HFFc6 (cell line): ENCODE measurements around the gene PLCB2. TPM values are rescaled to one million over a fixed set of nuclear protein-coding genes. Genes with fewer than 3 reads are reported as not detected.

Experiments used
- DNase-seq: peaks from one replicate; pipeline ENCODE4 v3.0.0-alpha.2; 2018
- H3K27ac Mint-ChIP-seq: 2 replicates; pipeline ENCODE4 v1.8.0; 2020; ENCODE audit warnings: mild to moderate bottlenecking, mixed read lengths
- H3K27me3 Mint-ChIP-seq: 2 replicates; pipeline ENCODE4 v1.8.0; 2021; ENCODE audit warnings: mild to moderate bottlenecking, moderate library complexity, mixed read lengths; ENCODE audit not compliant: insufficient read depth
- H3K36me3 Mint-ChIP-seq: 2 replicates; pipeline ENCODE4 v1.8.0; 2021; ENCODE audit warnings: low read depth, mixed read lengths
- H3K4me1 Mint-ChIP-seq: 2 replicates; pipeline ENCODE4 v1.8.0; 2020; ENCODE audit warnings: low read depth, mixed read lengths
- H3K4me3 Mint-ChIP-seq: 2 replicates; pipeline ENCODE4 v1.8.0; 2020; ENCODE audit warnings: mild to moderate bottlenecking, moderate library complexity, mixed read lengths
- H3K9me3 Mint-ChIP-seq: 2 replicates; pipeline ENCODE4 v1.8.0; 2020; ENCODE audit warnings: mild to moderate bottlenecking, mixed read lengths
- total RNA-seq, 6 experiments: library from RNA; stranded (reverse); fragmentation: NEBNext Ultra II Directional; extraction: Animal tissue kit (Norgen Biotek cat#: 25700); gene quantifications; 2 replicates in 1 of 6; 3 replicates in 5 of 6; pipeline ENCODE4 v1.2.3, GENCODE V29; 2021
- TF ChIP-seq, protein P1 (sequence below): fragments of 200-600 bp; sonication (generic); IDR thresholded peaks from 2 replicates; pipeline ENCODE4 v1.5.0; 2021; ENCODE audit warnings: antibody characterized with exemption, mild to moderate bottlenecking

PLCB2 gene
- total RNA-seq, 6 experiments from 2014 or later: 0.12 to 1.0 (median 0.48) TPM

DNA sequence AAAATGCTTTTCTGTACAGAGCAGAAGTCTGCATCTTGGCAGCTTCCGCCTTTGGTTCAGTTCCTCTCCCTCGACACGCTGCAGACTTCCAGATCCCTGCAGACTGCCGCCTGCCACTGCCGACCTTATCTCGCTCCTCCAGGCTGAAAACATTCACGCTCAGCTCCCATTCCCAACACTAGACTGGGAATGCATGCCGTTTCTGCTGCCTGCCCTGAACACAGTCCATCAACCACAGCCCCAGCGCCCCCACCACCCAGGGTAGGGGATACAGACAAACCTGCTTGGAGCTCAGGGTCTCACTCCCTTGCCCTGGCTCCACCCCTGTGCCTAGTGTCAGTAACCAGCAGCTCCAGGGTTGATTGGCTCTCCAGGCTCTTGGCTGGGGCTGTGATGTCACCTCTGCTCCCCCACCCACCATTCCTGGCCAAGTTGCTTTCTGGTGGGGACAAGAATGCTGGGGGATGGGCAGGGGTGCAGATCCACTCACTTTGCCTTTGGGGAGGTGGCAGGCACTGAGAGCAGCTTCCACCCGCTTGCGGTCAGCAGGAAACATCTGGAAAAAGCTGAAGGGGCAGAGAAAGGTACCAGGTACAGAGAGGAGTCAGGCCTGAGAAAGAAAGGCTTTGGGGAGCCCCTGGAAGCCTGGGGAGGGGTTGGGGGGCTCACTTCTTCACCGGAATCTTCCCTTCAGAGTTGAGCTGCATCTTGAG, 6.1 kb downstream of the PLCB2 start:
- H3K27ac Mint-ChIP-seq: no peak overlapping the region
- no peak overlapping the region for H3K4me3 Mint-ChIP-seq
- H3K9me3 Mint-ChIP-seq: peaks cover 20% of the 10 kb centered on the region
- H3K27me3 Mint-ChIP-seq: peaks cover 60% of the 10 kb centered on the region
- no peaks in the 10 kb centered on the region for H3K4me1 Mint-ChIP-seq
- no peak for DNase-seq
- peaks cover 8% of the 10 kb centered on the region for H3K36me3 Mint-ChIP-seq
- TF ChIP-seq, protein P1, sequence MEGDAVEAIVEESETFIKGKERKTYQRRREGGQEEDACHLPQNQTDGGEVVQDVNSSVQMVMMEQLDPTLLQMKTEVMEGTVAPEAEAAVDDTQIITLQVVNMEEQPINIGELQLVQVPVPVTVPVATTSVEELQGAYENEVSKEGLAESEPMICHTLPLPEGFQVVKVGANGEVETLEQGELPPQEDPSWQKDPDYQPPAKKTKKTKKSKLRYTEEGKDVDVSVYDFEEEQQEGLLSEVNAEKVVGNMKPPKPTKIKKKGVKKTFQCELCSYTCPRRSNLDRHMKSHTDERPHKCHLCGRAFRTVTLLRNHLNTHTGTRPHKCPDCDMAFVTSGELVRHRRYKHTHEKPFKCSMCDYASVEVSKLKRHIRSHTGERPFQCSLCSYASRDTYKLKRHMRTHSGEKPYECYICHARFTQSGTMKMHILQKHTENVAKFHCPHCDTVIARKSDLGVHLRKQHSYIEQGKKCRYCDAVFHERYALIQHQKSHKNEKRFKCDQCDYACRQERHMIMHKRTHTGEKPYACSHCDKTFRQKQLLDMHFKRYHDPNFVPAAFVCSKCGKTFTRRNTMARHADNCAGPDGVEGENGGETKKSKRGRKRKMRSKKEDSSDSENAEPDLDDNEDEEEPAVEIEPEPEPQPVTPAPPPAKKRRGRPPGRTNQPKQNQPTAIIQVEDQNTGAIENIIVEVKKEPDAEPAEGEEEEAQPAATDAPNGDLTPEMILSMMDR: no peak

DNA sequence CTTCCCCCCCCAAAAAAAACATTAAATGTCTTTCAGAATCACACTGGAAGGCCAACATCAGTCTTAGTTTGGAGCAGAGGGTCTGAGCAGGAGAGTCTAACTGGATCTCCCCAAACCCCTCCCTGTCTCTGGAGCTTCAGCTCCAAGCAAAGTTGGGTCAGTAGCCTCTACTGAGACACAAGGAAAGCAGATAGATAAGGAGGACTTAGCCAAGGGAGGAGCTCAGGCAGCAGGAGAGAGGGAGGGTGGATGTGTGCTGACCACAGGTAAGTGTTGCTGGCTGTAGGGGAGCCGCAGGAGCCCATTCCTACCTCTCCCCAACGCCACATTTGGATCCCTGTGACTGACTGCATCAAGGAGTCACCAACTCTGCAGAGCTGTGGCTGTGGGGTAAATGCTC, 7.0 kb downstream of the PLCB2 start:
- TF ChIP-seq, protein P1: no peak
- Mint-ChIP-seq H3K27ac (no peak overlapping the region), H3K4me3 (no peak overlapping the region), H3K9me3 (peaks cover 20% of the 10 kb centered on the region), H3K27me3 (peaks cover 60% of the 10 kb centered on the region), H3K4me1 (no peaks in the 10 kb centered on the region), H3K36me3 (peaks cover 8% of the 10 kb centered on the region)
- DNase-seq: no peak

DNA sequence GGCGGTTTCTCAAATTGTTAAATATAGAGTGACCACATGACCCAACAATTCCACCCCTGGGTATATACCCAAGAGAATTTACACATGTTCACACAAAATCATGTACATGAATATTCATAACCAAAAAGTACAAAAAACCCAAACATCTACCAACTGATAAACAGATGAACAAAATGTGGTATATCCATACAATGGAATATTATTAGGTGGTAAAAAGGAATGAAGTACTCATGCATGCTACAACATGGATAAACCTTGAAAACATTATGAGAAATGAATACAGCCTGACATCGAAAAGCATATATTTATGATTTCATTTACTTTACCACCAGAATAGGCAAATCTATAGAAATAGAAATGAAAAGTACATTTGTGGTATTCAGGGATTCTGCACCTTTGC, 7.4 kb downstream of the PLCB2 start:
- DNase-seq: no peak
- Mint-ChIP-seq H3K27me3 (peaks cover 64% of the 10 kb centered on the region), H3K9me3 (peaks cover 20% of the 10 kb centered on the region), H3K4me3 (no peak overlapping the region), H3K27ac (no peak overlapping the region), H3K36me3 (peaks cover 8% of the 10 kb centered on the region), H3K4me1 (no peaks in the 10 kb centered on the region)
- TF ChIP-seq, protein P1: no peak

DNA sequence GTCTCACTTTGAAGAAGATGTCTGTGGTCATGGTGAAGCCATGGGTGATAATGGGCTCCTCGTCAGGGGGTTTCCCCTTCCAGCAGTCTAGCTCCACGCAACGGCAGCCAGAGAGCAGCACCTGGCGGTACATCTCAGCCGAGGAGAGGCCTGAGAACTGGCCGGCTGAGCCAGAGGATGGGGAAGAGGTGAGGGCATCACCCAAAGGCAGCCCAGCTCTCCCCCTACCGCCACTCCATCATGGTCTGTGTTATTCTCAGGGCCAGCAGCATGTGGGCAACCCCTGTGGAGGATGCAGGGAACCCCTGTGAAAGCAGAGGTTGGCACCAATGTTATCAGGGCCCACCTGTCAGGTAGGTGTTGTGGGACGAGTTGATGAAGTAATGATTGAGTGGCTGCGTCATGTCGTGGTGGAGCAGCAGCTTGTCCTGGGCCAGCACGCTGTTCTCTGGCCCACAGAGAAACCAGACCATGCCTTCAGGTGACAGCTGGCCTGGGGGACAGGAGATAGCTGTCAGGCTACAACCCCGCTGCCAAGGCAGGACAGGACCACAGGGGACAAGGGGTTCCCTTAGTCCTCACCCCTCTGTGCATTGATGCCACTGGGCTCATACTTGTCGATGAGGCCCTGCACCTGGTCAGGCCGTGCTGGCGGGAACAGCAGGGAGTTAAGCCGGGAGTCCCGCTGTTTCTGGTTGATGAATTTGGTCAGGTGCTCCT, 9.4 kb downstream of the PLCB2 start:
- DNase-seq: no peak
- no peak overlapping the region for H3K27ac Mint-ChIP-seq
- H3K27me3 Mint-ChIP-seq: peaks cover 59% of the 10 kb centered on the region
- H3K4me3 Mint-ChIP-seq: no peak overlapping the region
- TF ChIP-seq, protein P1: no peak
- no peaks in the 10 kb centered on the region for H3K4me1 Mint-ChIP-seq
- H3K9me3 Mint-ChIP-seq: peaks cover 20% of the 10 kb centered on the region
- H3K36me3 Mint-ChIP-seq: peaks cover 8% of the 10 kb centered on the region

DNA sequence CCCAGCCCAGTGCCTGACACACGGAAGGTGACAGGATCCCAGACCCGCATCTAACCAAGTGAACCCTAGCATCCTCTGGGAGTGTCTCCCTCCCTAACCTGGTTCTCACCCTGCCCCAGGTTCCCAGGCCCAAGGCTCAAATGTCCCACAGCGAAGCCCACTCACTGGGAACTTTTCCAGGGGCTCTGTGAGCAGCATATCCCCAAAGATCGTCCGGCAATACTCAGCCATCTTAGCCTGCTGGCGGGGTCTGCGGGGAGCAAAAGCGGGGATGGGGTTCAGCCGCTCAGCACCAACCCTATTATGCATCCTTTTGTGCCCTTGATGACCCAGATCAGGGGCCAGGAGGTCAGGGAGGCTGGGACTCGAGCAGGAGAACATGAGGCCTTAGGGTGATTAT, 10.4 kb downstream of the PLCB2 start:
- H3K4me1 Mint-ChIP-seq: no peaks in the 10 kb centered on the region
- H3K9me3 Mint-ChIP-seq: peaks cover 20% of the 10 kb centered on the region
- H3K27ac Mint-ChIP-seq: no peak overlapping the region
- H3K4me3 Mint-ChIP-seq: no peak overlapping the region
- peaks cover 8% of the 10 kb centered on the region for H3K36me3 Mint-ChIP-seq
- DNase-seq: no peak
- peaks cover 66% of the 10 kb centered on the region for H3K27me3 Mint-ChIP-seq
- TF ChIP-seq, protein P1: no peak
